Gastroesophageal sphincter (tissue), 3 donors: Measurements from ENCODE around the gene ETAA1.

Source experiments
- POLR2A ChIP-seq, 2 donors: fragments of 450-650 bp; IDR thresholded peaks; one replicate each; pipeline ENCODE4 v1.6.1; 2017; ENCODE audit warnings: antibody characterized with exemption in 2 of 2, mild to moderate bottlenecking in 2 of 2, moderate library complexity in 1 of 2
- TF ChIP-seq, protein P1 (sequence below), 4 experiments: fragments of 200-600 bp in 2 of 4; fragments of 450-650 bp in 2 of 4; sonication (generic) in 1 of 4; IDR thresholded peaks; one replicate each; pipeline ENCODE4 v1.5.1; 2017 to 2019; ENCODE audit warnings: antibody characterized with exemption in 4 of 4, mild to moderate bottlenecking in 2 of 4, moderate library complexity in 2 of 4

DNA sequence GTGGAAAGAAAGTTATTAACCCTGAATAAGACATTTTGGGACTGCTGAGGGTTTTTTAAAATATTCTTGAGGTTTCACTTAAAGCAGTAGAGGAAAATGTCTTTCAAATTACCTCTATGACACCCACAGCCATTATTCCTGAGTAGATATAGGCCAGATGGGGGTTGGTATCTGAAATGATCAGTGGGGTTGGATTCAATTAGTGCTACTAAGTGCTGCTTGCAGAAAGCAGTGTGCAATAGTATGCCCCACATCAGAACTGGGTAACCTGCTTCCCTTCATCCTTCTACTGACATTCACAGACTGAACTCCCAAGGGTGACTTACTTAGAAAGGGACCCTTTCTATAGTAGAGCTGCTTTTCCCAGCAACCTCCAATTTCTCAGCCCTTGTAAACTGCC lies 7.3 kb upstream of the ETAA1 start:
- TF ChIP-seq, protein P1, sequence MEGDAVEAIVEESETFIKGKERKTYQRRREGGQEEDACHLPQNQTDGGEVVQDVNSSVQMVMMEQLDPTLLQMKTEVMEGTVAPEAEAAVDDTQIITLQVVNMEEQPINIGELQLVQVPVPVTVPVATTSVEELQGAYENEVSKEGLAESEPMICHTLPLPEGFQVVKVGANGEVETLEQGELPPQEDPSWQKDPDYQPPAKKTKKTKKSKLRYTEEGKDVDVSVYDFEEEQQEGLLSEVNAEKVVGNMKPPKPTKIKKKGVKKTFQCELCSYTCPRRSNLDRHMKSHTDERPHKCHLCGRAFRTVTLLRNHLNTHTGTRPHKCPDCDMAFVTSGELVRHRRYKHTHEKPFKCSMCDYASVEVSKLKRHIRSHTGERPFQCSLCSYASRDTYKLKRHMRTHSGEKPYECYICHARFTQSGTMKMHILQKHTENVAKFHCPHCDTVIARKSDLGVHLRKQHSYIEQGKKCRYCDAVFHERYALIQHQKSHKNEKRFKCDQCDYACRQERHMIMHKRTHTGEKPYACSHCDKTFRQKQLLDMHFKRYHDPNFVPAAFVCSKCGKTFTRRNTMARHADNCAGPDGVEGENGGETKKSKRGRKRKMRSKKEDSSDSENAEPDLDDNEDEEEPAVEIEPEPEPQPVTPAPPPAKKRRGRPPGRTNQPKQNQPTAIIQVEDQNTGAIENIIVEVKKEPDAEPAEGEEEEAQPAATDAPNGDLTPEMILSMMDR (IDR thresholded peaks at IDR 0.05), result no peak
- TF ChIP-seq POLR2A (IDR thresholded peaks at IDR 0.05), result no peak
